Left renal pelvis (tissue), 4 donors: ENCODE results near the gene CTAG1A. TPM values are rescaled to one million over a fixed set of nuclear protein-coding genes. Genes with fewer than 3 reads are reported as not detected.
"Not testable (repeated sequence)": the region's sequence is repeated elsewhere in the genome, so short reads cannot be mapped to it uniquely, and the experiment has no call there.

Experiments
- DNase-seq, 4 donors: peaks; one replicate each; pipeline ENCODE4 v3.0.0-alpha.2; 2013; ENCODE audit warnings: low read depth in 4 of 4, low spot score in 3 of 4
- polyA plus RNA-seq, 4 donors: library from polyadenylated mRNA; unstranded; fragments of 120-200 nt; gene quantifications; one replicate each; pipeline ENCODE4 v1.2.1, GENCODE V29; 2013; ENCODE audit not compliant: insufficient read length in 4 of 4

Gene CTAG1A
- polyA plus RNA-seq, 4 donors, result not detected

DNA sequence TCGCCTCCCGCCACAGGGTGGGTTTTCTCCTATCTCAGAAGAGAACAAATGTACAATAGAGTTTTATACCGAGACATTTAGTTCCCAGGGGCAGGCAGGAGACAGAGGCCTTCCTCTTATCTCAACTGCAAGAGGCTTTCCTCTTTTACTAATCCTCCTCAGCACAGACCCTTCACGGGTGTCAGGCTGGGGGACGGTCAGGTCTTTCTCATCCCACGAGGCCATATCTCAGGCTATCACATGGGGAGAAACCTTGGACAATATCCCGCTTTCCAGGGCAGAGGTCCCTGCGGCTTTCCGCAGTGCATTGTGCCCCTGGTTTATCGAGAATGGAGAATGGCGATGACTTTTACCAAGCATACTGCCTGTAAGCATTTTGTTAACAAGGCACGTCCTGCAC is 23.9 kb downstream of the CTAG1A start:
- DNase-seq, result not testable (repeated sequence)

DNA sequence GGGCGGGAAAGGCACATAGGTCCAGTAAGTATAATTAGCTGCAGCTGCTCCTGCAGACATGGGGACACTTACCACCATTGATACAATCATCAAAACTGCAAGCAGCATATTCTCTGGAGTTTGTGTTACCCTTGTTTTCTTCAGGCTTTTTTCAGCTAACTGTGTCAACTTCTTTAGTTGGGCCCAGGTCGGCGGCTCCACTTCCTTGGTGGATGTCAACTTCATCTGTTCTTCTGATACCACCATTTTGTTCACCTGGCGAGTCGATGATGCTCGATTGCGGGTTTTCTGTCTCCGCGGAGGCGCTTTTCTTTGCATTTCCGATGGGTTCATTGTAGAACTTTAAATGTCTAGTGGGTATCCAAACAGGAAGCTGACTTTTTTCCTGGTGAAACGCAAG is 26.2 kb downstream of the CTAG1A start:
- not testable (repeated sequence) for DNase-seq

GRCh38 chrX:154613586-154613985 is 28.7 kb downstream of the CTAG1A start:
- DNase-seq, result not testable (repeated sequence)

- DNase-seq, result not testable (repeated sequence)
Observed at GRCh38 chrX:154619182-154619581, 34.2 kb downstream of the CTAG1A start, which contains the start of gene CTAG1B. TSS of gene CTAG1B (minus strand) at chrX:154619282. CDS start at chrX:154619218, 64 bp downstream.

GRCh38 chrX:154620767-154621414 is 36.0 kb downstream of the CTAG1A start:
- not testable (repeated sequence) for DNase-seq

- DNase-seq, result not testable (repeated sequence)
Observed at GRCh38 chrX:154628960-154629359, 44.0 kb downstream of the CTAG1A start.

DNA sequence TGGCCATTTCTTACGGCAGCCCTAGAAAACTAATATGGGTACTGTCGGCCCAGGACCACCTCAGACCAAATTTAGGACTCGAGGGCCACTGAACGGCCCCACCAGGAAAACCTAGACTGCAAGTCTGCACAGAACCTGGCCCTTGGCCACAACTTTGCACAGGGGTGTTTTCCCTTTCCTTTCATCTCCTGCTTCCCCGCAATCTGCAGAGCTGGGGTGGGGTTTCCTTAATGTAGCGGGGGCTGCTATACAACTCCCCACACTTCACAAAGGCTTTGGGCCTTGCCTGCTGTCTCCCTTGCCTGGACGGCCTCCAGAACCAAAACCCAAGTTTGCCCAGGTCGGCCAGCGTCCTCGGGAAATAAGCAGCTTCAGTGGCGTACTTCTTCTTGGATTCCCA is 46.0 kb downstream of the CTAG1A start:
- not testable (repeated sequence) for DNase-seq

- not testable (repeated sequence) for DNase-seq
Observed at GRCh38 chrX:154633661-154634060, 48.7 kb downstream of the CTAG1A start.

Other genes starting within 250 kb of the CTAG1A start
- gene FLNA, start 210.5 kb upstream of the CTAG1A start, polyA plus RNA-seq, result 100 to 1,000 TPM; 390 to 584 (median 487) TPM
- gene EMD, start 205.8 kb upstream of the CTAG1A start, polyA plus RNA-seq, result 10 to 100 TPM; 59.5 to 75.9 (median 68.4) TPM
- gene RPL10, start 186.8 kb upstream of the CTAG1A start, polyA plus RNA-seq, result 1,000 to 10,000 TPM; 2,891 to 3,494 (median 3,187) TPM
- 10 to 100 TPM; 10.1 to 16.5 (median 12.0) TPM for gene DNASE1L1, start 175.9 kb upstream of the CTAG1A start, polyA plus RNA-seq
- gene TAFAZZIN, start 173.6 kb upstream of the CTAG1A start, polyA plus RNA-seq, result 10 to 100 TPM; 23.9 to 50.8 (median 33.3) TPM
- gene ATP6AP1, start 156.5 kb upstream of the CTAG1A start, polyA plus RNA-seq, result 100 to 1,000 TPM in 3 of 4 donors, 10 to 100 TPM in 1; 90.0 to 165 (median 151) TPM
- 100 to 1,000 TPM; 120 to 154 (median 127) TPM for gene GDI1, start 148.0 kb upstream of the CTAG1A start, polyA plus RNA-seq
- 10 to 100 TPM; 44.1 to 52.3 (median 46.7) TPM for gene FAM50A, start 141.0 kb upstream of the CTAG1A start, polyA plus RNA-seq
- 10 to 100 TPM; 45.2 to 69.6 (median 53.6) TPM for gene PLXNA3, start 126.9 kb upstream of the CTAG1A start, polyA plus RNA-seq
- gene LAGE3, start 105.9 kb upstream of the CTAG1A start, polyA plus RNA-seq, result 10 to 100 TPM; 11.2 to 14.8 (median 12.2) TPM
- gene UBL4A, start 98.5 kb upstream of the CTAG1A start, polyA plus RNA-seq, result 10 to 100 TPM; 19.9 to 29.3 (median 27.1) TPM
- gene SLC10A3, start 94.5 kb upstream of the CTAG1A start, polyA plus RNA-seq, result 10 to 100 TPM; 17.2 to 21.7 (median 21.0) TPM
- 10 to 100 TPM; 25.6 to 43.5 (median 30.7) TPM for gene FAM3A, start 68.9 kb upstream of the CTAG1A start, polyA plus RNA-seq
- gene G6PD, start 38.3 kb upstream of the CTAG1A start, polyA plus RNA-seq, result 10 to 100 TPM; 38.0 to 47.5 (median 40.5) TPM
- gene IKBKG, start 37.5 kb upstream of the CTAG1A start, polyA plus RNA-seq, result 10 to 100 TPM; 12.3 to 19.1 (median 14.4) TPM
- gene CTAG1B, start 34.1 kb downstream of the CTAG1A start, polyA plus RNA-seq, result not detected
- gene CTAG2, start 68.4 kb downstream of the CTAG1A start, polyA plus RNA-seq, result not detected
- gene GAB3, start 165.9 kb downstream of the CTAG1A start, polyA plus RNA-seq, result 1 to 10 TPM; 2.2 to 3.0 (median 2.6) TPM
- gene DKC1, start 177.7 kb downstream of the CTAG1A start, polyA plus RNA-seq, result 10 to 100 TPM; 44.1 to 59.2 (median 58.5) TPM
- 10 to 100 TPM; 30.2 to 41.6 (median 37.2) TPM for gene MPP1, start 220.4 kb downstream of the CTAG1A start, polyA plus RNA-seq
- gene SMIM9, start 249.5 kb downstream of the CTAG1A start, polyA plus RNA-seq, result not detected